GM10248 (cell line): ENCODE data around the gene PTPN4.

Source experiments
- CTCF ChIA-PET: fragments of 300-600 bp; sonication (Branson Sonifier 250); formaldehyde crosslinking; extraction: SDS; loops from one replicate; lab custom pipeline; 2021; ENCODE audit warnings: antibody characterized with exemption; lab: Yijun Ruan, JAX
- POLR2A ChIA-PET: fragments of 350-650 bp; sonication (Branson Sonifier 250); formaldehyde crosslinking; extraction: SDS; loops from one replicate; lab custom pipeline; 2020; ENCODE audit warnings: antibody characterized with exemption; lab: Yijun Ruan, JAX
- DNase-seq: peaks from one replicate; pipeline ENCODE4 v3.0.0; 2012; ENCODE audit errors: extremely low spot score
- TF ChIP-seq, protein P1 (sequence below): IDR thresholded peaks from 2 replicates; pipeline ENCODE4 v1.5.1; 2012; ENCODE audit warnings: mild to moderate bottlenecking, low read depth; ENCODE audit errors: extremely low read depth, missing control alignments, control extremely low read depth

PTPN4 gene

GRCh38 chr2:119846021-119846420, 86.3 kb downstream of the PTPN4 start:
- POLR2A ChIA-PET, result no interaction called here
- CTCF ChIA-PET, result interaction anchor here (1.6 kb wide), 1 partner anchor 11 kb away, joined by 3 read pairs; no protein-coding TSS in a partner anchor
- no peak for DNase-seq
- TF ChIP-seq, protein P1, sequence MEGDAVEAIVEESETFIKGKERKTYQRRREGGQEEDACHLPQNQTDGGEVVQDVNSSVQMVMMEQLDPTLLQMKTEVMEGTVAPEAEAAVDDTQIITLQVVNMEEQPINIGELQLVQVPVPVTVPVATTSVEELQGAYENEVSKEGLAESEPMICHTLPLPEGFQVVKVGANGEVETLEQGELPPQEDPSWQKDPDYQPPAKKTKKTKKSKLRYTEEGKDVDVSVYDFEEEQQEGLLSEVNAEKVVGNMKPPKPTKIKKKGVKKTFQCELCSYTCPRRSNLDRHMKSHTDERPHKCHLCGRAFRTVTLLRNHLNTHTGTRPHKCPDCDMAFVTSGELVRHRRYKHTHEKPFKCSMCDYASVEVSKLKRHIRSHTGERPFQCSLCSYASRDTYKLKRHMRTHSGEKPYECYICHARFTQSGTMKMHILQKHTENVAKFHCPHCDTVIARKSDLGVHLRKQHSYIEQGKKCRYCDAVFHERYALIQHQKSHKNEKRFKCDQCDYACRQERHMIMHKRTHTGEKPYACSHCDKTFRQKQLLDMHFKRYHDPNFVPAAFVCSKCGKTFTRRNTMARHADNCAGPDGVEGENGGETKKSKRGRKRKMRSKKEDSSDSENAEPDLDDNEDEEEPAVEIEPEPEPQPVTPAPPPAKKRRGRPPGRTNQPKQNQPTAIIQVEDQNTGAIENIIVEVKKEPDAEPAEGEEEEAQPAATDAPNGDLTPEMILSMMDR, result no peak

DNA sequence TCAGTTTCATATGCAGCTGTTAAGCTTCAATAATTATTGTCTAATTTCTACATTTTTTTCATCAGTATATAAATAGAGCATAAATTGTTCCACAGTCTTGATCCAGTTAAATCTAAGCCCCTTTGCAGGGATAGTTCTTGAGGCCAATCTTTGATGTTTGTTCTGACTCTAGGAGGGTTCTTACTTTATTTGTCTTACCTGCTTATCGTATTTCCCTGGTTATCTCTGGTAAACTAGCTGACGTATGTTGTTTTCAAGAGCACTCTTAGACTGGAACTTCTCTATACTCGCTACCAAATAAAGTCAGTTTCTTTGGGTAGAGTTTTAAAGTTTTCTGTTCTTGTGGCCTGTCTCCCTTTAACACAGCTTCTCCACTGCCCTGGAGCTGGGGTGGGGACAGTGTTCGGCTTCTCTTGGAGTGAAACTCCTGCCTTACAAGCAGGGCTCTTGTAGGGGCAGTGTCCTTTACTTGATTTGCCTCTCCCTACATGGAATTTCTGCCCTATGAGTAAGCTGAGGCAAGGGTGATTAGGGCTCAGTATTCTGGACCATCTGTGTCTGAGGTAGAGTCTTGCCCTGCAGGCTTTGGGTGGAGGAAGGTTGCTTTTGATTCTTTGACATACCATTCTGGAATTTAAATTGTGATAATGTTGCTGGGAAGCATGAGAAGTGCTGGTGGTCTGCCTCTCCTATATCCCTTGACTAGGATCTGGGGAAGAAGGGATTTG, 90.3 kb downstream of the PTPN4 start:
- no peak for DNase-seq
- CTCF ChIA-PET, result no interaction called here
- TF ChIP-seq, protein P1, result no peak
- POLR2A ChIA-PET, result no interaction called here

DNA sequence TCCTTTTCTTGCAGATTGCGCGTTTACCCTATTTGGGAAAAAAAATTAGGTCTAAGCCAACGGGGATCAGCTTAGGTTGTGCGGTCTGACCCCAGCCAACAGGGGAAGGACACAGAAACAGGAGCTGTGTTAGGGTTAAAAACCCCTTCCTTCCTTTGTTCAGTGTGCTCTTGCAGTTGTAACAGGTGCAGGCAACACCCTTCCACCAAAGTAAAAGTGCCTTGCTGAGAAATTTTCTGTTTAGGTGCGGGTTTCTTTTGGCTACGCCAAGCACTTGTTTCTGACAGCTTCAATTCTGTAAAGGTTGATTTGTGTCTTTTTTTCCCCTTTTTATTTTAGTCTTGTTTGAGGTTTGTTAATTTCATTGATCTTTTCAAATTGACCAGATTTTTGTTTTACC, 92.5 kb downstream of the PTPN4 start:
- ChIA-PET POLR2A (no interaction called here), CTCF (no interaction called here)
- TF ChIP-seq, protein P1, result no peak
- no peak for DNase-seq

- TF ChIP-seq, protein P1, result no peak
- no peak for DNase-seq
- CTCF ChIA-PET, result interaction anchor here (1.1 kb wide), 1 partner anchor 21 kb away, joined by 5 read pairs; no protein-coding TSS in a partner anchor
- POLR2A ChIA-PET, result no interaction called here
Observed at GRCh38 chr2:119853777-119854399, 94.2 kb downstream of the PTPN4 start.

GRCh38 chr2:119856469-119856901, 96.8 kb downstream of the PTPN4 start:
- CTCF ChIA-PET, result interaction anchor here (1.1 to 1.5 kb wide), 2 partner anchors 15 to 96 kb away, joined by 3 read pairs; no protein-coding TSS in a partner anchor
- POLR2A ChIA-PET, result no interaction called here
- TF ChIP-seq, protein P1, result no peak
- DNase-seq, result no peak

DNA sequence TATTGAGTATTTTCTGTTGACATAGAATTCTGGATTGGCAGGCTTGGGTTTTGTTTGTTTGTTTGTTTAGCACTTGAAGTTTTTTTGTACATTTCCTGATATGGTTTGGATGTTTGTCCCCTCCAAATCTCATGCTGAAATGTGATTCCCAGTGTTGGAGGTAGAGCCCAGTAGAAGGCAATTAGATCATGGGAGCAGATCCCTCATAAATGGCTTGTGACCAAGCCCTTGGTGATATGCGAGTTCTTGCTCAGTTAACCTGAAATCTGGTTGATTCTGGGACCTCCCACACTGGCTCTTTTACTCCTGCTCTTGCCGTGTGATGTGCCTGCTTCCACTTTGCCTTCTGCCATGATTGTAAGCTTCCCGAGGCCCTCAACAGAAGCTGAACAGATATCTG, 98.0 kb downstream of the PTPN4 start:
- DNase-seq, result no peak
- CTCF ChIA-PET, result no interaction called here
- POLR2A ChIA-PET, result no interaction called here
- TF ChIP-seq, protein P1, result no peak
